Superior temporal gyrus (tissue), 1 donor: ENCODE measurements around the gene UBQLN4.
"Not testable (repeated sequence)": the region's sequence is repeated elsewhere in the genome, so short reads cannot be mapped to it uniquely, and the experiment has no call there.

Experiments
- DNase-seq: peaks from one replicate; pipeline ENCODE4 v3.0.0-alpha.2; 2016; ENCODE audit errors: extremely low spot score

Gene UBQLN4

DNA sequence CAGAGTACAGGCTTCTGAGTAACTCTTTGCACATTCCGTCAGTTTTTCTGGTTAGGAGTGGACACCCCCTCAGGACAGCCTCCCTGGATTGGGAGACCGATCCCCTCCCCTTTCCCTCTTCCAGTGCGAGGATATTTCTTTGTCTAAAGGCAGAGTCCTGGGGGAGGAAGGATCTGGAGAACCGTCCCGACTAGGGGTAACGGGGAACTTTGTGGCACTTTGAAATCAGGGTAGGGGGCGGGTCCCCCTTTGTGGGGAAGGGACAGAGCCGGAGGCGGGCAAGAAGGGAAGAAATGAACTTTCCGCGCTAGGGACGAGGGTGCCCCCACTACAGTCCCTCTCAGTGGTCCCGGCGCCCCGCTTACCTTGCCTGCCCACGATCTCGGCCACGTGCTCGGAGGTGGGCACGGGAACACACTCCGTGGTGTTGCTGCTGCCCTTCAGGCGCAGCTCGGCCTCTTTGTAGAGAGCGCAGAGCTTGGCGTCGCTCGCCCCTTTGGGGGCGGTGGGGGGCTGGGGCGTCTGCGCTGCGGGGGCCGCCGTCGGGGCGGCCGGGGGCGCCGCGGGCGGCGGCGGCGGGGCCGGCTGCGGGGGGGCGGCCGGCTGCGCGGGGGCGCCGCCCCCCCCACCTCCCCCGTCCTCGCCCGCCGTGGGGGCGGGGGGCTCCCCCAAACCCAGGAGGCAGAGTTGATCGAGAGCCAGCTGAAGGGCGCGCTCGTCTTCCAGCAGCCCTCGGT lies 27.8 kb upstream of the UBQLN4 start:
- no peak for DNase-seq

DNA sequence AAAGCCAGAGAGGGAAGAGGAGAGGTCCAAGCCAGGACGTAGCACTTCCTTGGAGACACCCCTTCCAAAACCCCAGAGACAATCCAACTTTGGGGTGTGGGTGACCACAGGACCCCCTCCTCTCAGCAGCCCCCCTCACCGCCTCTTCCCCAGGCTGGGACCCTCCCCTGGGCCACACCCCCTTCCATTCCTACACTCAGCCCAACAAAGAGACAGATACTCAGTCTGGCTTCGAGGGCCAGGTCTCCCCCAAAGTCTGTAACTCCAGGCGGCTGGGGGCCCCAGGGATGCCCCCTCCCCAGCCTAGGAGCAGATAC lies 27.2 kb upstream of the UBQLN4 start:
- DNase-seq = no peak

DNA sequence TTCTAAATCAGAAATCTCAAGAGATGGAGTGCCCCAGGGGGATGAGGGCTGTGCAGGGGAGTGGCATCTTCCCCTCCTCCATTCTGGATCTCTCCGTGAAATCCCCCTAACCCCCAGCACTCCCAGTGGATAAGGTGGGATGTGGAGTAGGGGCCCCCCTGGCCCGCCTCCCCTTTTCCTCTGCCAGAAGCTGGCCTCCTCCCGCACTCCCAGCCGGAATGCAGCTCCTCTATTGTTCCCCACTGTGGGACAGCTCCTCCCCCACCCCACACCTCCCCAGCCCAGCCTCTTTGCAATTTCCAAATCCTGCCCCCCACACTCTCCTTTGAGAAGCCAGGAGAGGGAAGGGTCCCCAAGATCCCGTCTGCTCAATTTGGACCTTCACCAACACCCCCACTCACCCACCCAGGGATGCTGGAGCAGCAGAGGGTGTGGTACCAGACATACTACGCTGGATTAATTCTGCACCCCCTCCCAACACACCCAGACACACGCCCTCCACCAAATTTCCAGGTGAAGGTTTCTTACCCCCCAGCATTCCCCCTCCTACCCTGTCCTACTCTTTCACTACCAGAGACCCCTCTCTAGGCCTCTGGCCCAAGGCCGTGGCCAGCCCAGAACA lies 26.8 kb upstream of the UBQLN4 start:
- DNase-seq = no peak

DNA sequence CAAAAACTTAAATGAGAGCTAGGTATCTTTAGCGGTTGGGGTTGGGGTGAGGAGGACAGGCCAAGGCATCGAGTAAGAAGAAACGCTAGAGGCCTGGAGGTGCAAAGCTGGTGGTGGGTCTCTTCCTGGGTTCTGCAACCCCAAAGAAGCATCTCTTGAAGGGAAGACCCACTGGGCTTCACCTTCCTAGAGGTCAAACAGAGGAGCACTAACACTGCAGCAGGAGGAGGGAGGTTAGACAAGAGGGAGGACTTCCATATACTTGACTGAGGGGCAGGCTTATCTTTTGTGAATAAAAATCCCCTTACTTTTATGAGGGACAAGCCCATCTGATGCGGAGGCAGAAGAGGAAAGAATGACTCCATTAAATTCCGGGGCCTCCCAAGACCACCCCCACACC lies 26.2 kb upstream of the UBQLN4 start:
- DNase-seq = no peak

DNA sequence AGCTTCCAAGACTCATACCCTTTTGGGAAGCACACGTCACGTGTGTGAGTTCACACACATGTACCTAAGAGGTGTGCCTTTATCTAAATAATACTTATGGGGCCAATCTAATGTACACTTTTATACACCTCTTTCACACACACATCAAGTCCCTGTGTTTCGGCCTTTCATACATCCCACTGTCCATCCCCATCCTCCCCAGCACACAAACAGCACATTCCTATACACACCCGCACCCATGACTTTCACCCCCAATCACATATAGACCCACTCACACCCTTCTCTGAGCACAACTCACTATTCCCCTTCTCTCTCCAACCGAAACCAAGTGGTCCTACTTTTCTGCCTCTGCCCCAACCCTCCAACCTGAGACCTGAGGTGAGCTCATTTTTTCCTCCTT lies 25.1 kb upstream of the UBQLN4 start:
- DNase-seq = no peak

DNA sequence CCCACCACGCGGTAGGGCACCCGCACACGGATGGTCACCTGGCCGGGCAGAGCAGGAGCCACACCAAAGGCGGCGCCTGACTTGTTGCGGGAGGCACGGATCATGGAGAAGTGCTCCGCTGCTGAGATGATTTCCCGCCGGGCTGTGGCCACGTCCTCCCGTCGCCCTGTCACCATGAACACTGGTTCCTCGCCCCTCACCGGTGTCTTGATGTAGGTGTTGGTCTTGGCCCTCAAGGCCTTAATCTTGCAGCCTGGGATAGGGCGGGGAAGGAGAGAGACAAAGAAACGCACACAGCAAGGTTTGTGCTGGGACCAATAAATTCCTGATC lies 23.8 kb upstream of the UBQLN4 start:
- no peak for DNase-seq

DNA sequence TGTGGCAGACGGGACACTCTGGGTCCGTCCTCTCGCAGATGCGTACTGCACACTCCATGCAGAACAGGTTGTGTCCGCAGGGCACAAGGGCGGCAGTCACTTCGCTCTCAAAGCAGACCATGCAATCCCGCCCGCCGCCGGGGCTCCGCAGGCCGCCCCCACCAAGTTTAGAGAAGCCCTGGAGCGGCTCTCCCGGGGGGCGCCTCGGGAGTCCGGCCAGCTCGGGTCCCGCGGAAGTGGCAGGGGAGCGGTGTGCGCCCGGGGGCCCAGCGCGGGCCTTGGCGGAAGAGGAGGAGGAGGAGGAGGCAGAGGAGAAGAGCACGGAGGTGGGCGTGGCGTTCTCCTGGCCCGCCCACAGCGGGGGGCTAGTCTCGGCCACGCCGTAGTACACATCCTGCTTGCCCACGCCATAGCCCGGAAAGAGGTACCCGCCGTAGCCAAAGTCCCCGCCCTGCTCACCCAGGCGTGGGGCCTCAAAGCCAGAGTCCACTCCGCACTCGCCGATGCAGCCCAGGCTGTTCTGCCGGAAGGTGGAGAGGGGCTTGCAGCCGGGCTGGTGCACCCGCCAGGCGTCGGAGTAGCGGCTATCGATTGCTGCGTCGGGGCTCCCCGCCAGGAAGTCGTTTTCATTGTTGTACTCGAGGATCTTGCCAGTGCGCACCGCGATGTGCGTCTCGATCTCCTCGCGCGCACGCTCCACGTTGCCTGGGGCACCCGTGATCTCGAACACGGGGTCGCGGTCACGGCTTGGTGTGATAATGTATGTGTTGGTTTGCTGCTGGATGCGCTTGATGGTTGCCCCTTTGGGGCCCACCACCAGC lies 23.2 kb upstream of the UBQLN4 start:
- no peak for DNase-seq

DNA sequence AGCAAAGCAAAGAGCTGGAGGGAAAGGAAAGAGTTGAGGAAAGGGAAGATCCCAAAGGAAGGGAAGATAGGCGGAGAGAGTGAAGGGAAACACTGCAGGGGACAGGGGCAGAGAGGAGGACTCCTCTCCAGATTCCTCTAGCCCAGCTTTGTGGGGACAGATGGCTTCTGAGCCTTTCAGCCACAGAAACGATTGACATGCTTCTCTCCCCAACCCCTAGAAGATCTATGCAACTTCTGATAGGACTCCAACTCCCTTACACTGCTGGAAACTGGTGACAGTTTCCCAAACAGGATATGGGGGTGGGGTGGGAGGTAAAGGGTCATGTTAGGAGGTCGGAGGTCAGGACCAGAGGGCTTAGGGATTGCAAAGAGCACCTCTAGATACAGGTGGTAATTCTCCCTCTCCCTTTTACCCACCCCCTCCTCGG lies 22.2 kb upstream of the UBQLN4 start:
- no peak for DNase-seq

DNA sequence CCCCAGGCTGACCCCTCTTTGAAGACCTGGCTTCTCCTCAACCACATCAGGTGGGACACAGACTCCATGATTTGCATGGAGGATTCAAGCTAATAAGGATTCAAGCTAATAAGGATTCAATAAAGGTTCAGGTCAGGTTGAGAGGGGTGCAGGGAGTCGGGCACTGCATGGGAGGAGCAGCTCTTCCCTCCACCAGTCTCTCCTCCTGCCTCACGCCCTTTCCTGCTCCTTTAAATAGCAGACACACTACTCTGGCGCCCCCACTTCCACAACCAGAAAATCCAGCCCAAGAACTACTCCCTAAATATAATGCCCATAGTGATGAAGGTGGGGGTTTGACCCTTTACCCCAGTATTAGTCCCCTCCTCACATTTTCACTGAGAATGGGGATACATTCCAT lies 21.6 kb upstream of the UBQLN4 start:
- no peak for DNase-seq

DNA sequence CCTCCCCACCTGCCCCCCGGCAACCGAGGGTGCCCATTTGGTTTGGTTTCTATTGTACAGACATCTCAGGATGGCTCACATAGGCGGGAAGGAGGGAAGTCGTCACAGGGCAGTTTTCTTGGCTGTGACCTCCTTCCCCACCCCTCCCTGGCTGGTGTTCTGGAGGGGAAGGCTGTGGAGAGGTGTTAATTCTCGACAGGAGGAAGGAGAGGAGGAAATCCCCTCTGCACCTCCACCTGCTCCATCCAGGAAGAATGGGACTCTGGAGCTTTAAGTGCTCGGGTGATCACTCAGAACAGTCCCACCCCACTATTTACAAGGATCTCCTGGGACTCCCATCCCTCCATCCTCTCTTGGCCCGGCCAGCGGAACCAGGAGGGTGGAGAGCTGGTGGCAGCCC lies 21.1 kb upstream of the UBQLN4 start:
- no peak for DNase-seq

DNA sequence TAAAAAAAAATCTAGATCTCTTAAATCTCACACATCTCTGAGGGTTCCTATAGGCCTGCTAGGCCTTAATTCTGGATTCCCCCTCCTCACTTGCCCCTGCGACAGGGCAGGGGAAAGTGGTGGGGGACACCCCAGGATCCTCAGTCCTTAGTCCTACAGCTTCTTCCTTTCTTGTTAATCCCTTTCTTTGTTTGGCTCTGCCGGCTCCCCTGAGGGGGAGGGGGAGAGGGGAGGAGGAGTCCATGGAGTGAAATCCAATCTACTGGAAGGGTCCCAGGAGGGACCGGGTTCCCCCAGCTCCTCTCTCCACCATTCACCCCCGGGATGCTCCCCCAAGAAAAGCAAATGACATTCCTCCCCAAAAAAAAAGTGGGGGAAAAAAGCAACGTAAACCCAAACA lies 20.1 kb upstream of the UBQLN4 start:
- DNase-seq = no peak

DNA sequence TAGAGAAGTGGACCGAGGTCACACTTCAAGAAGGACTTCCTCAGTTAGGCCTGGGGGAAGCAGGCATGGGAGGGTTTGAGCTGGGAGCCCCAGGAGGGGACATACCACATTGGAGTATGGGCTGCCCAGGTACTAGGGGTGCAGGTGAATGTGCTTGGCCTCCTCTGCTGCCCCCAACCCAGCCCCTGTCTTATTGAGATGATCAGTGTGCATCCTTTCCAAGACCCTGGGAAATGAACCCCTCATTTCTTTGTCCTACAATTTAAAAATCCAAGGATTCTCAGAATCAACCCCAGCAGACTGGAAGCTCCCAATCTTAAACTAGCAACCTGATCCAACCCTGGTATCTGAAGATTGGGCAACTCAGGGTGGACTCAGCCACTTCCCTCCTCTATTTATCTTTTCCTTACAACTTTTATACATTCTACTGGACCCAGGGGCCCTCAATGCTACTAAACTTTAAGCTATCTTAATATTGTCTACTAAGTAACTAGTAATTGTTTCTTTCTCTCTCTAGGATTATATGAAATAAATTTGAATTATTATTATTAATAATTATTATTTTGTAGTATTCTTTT lies 19.6 kb upstream of the UBQLN4 start:
- DNase-seq = no peak

DNA sequence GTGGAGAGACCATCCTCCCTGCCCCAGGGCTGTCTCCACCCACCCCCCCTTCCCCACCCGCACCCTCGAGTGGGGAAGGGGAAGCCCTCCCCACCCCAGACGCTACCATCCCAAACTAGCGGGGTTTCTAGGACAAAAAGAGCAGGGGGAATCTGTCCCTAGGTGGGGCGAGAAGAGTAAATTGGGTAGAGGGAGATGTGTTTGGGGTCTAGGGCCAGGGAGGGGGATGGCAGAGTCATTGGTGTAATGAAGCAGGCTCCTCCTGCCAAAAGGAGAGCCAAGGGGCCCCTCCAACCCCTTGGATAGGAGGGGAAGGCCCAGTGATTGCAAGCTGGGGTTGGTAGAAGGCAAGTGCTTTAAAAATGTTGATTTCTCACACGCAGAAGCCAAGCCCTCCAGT lies 18.7 kb upstream of the UBQLN4 start:
- no peak for DNase-seq

DNA sequence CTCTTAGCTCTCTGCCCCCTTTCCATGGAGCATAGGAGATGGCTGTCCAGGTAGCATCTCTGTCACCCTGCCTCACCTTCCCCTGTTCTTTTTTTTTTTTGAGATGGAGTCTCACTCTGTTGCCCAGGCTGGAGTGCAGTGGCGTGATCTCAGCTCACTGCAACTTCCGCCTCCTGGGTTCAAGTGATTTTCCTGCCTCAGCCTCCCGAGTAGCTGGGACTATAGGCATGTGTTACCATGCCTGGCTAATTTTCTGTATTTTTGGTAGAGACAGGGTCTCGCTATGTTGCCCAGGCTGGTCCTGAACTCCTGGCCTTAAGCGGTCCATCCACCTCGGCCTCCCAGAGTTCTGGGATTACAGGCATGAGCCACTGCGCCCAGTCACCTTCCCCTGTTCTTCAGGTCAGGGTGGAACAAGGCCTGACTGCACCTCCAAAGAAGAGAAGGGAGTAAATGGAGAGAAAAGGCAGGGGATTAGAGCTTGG lies 17.8 kb upstream of the UBQLN4 start:
- not testable (repeated sequence) for DNase-seq

DNA sequence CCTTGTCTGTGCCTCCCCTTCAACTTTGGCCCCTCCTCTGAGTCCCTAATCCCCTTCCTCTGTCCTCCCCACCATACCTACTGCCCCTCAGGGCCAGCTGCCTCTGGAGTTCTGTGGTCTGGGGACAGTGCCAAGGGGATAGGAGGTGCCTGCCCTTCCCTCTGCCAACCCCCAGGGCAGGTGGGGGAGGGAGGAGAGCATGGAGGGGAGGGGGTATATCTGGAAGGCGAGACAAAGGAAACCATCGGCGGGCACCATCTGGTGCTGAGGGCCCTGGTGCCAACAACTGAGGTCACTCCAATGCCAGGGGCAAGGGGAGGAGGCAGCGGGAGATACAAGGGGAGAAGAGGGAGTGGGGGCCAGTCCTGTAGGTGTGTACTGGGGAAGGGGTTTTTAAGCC lies 16.9 kb upstream of the UBQLN4 start:
- DNase-seq = no peak

DNA sequence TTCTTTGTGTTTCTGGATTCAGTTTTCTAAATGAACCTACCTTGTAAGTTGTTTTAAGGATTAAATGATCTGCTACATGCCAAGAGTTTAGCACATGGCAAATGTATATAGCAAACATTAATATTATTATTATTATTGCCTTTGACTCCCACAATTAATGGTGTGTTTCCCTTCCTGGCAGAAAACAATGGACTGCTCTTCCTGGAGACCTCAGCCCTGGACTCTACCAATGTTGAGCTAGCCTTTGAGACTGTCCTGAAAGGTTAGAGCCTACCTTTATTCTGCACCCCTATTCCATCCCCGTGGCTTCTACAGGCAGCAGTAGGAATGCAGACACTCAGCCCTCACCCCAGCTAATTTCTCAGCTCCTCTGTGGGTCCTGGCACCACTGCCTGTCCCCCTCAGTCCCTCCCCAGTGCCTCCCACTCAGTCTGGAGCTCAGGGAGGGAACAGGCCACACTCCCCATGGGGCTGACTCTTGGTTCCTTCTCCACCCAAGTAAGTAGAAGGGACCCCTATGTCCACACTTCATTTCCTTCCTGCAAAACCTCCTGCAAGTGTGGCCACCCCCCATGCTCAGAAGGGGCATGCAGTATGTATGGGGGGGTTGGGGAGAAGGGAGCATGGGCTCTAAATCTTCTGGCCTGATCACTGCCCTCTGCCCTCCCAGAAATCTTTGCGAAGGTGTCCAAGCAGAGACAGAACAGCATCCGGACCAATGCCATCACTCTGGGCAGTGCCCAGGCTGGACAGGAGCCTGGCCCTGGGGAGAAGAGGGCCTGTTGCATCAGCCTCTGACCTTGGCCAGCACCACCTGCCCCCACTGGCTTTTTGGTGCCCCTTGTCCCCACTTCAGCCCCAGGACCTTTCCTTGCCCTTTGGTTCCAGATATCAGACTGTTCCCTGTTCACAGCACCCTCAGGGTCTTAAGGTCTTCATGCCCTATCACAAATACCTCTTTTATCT lies 16.2 kb upstream of the UBQLN4 start:
- DNase-seq = no peak

DNA sequence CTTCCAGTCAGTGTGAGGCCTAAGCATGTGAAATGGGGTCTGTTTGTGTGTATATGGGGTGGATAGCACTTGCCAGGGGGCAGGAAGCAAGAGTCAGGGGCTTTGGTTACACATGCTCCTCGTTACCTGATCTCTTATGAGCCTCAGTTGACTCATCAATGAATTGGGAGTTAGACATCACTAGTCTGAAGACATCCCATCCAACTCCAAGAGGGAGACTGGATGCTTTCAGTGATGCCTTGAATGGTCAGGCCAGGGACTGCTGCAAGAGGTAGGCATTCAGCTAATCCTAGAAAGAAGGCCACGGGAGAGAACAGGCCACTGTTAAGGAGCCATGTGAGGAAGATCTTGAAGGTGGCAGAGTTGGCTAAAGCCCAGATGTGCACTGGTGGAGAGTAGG lies 13.7 kb upstream of the UBQLN4 start:
- no peak for DNase-seq

DNA sequence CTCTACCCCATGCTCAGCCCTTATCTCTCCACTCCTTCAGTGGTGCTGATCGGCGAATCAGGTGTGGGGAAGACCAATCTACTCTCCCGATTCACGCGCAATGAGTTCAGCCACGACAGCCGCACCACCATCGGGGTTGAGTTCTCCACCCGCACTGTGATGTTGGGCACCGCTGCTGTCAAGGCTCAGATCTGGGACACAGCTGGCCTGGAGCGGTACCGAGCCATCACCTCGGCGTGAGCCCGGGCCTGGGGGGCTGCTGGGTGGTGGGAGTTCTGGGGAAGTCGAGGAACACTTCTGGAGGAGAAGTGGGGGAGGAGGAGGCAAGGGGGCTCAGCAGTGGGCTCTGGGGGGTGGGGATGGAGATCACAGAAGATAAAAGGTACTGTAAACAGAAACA lies 12.3 kb upstream of the UBQLN4 start:
- no peak for DNase-seq

DNA sequence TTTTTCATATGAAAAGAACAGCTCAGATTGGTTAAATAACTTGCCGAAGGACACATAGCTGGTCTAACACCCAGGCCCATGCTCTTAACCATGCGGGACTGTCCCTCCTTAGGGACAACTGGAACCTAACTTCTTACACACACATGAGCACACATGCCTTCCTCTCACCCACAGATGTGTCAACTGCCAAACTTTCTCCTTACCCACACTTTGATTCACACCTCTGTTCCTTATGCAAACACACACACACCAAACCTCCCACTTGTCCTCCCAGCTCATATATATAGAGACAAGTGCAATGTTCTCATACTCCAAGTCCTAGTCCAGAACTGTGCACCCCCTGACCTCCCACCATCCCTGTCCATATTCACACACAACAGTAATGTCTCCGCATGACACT lies 11.6 kb upstream of the UBQLN4 start:
- DNase-seq = peak; percentile 50

DNA sequence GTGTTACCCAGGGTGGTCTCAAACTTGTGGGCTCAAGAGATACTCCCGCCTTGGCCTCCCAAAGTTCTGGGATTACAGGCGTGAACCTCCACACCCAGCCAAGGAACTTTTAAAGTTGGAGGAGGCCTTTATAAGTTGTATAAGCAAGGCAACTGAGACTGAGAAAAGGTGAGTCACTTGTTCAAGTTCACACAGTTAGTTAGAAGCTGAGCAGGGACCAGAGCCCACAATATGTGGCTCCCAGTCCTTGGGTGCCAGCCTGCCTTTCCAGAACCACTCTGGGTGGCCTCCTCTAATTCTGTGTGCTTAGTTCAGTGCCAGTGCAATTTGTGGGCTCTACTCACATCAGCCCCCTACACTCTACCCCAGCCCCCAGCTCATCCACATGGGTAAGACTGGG lies 11.0 kb upstream of the UBQLN4 start:
- no peak for DNase-seq

DNA sequence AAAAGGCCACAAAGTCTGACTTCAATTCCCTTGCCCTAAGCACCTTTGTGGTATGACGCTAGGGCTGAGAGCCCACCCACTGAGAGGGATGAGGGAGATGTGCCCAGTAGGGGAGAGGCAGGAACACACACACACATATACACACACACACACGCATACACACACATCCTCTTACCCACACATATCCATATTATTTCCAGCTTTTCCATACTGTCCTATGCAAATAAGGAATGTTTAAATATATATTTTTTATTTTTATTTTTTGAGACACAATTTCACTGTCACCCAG lies 10.3 kb upstream of the UBQLN4 start:
- DNase-seq = no peak

DNA sequence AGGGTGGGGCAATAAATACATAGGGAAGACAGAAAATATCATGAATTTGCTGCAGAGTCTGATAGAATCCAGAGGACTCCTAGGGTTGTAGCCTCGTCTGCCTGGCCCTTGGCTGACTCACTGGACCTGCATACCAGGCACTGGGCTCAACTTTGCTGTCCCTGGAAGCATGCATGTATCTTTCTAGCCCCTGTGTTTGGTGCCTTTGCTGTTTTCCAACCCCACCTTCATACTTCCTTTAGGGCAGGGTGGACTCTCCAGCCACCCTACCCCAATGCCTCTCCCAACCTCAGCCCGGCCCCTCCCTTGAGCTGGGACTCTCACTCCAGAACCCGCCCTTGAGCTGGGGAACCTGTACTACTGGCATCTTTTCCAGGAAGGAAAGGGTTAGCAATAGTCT lies 8.6 kb upstream of the UBQLN4 start:
- no peak for DNase-seq
